Stimulated activated CD4-positive, alpha-beta T cell treated with anti-CD3 and anti-CD28 coated beads, Interleukin-12 subunit alpha, Interleukin-12 subunit beta, amount 100 ng/mL, for 24 hours (primary cell): ENCODE results near the gene ANKRD62.
"Not testable (repeated sequence)": the region's sequence is repeated elsewhere in the genome, so short reads cannot be mapped to it uniquely, and the experiment has no call there.

ENCODE experiments used
- DNase-seq, 2 experiments: peaks; one replicate each; pipeline ENCODE4 v3.0.0-alpha.2; 2020; ENCODE audit warnings: low read depth in 2 of 2

Gene ANKRD62

GRCh38 chr18:12092398-12093229, 1.0 kb upstream of the ANKRD62 start:
- DNase-seq = no peak

- DNase-seq = no peak
These were observed 4.7 kb downstream of the ANKRD62 start for GRCh38 chr18:12098374-12098773.

GRCh38 chr18:12099160-12099559, 5.5 kb downstream of the ANKRD62 start:
- DNase-seq = no peak

- DNase-seq = no peak
These were observed 7.6 kb downstream of the ANKRD62 start for GRCh38 chr18:12101266-12101665.

GRCh38 chr18:12102136-12102842, 8.6 kb downstream of the ANKRD62 start:
- DNase-seq = no peak

GRCh38 chr18:12106471-12106870, 12.8 kb downstream of the ANKRD62 start:
- no peak for DNase-seq

- no peak for DNase-seq
These were observed 16.2 kb downstream of the ANKRD62 start for GRCh38 chr18:12109836-12110235.

GRCh38 chr18:12113999-12114646, 20.5 kb downstream of the ANKRD62 start:
- DNase-seq = no peak

GRCh38 chr18:12119358-12119757, 25.7 kb downstream of the ANKRD62 start:
- no peak for DNase-seq

- DNase-seq = no peak
These were observed 27.8 kb downstream of the ANKRD62 start for GRCh38 chr18:12121175-12122042.

- DNase-seq = not testable (repeated sequence)
These were observed 28.4 kb downstream of the ANKRD62 start for GRCh38 chr18:12122043-12122389.

DNA sequence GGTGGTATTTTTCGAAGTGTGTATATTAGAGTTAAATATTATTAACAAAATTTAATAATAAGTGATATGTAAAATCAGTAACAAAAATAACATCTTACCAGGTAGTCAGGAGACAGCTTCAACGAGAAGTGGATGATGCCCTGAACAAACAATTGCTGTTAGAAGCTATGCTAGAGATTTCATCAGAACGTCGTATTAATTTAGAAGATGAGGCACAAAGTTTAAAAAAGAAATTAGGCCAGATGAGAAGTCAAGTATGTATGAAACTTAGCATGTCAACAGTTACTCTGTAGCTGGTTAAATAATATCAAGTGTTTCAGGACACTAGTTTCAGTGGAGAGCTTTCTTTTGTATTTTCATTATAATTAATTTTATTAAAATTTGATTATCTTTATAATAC, 34.0 kb downstream of the ANKRD62 start:
- not testable (repeated sequence) for DNase-seq

- not testable (repeated sequence) for DNase-seq
These were observed 45.2 kb downstream of the ANKRD62 start for GRCh38 chr18:12138831-12139230.

GRCh38 chr18:12140866-12141265, 47.2 kb downstream of the ANKRD62 start:
- DNase-seq = not testable (repeated sequence)

DNA sequence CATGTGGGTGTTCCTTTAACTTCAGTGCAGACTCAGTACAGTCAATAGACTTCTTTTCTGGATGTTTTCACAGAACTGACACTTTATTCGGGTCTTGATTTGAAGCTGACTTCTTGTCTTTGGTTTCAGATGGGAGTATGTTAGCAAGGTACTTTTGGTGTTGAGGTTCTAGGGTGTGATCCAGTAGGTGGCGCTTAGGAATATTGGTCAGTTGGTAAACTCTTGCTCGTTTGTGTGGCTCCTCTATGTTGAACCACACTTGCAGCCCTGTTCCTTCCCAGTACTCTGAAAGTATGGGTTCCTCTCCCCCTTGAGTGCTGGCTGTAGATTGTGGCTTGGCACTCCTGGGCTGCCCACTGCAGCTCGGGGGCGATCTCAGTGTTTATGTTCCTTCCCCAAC, 48.1 kb downstream of the ANKRD62 start:
- DNase-seq = not testable (repeated sequence)

DNA sequence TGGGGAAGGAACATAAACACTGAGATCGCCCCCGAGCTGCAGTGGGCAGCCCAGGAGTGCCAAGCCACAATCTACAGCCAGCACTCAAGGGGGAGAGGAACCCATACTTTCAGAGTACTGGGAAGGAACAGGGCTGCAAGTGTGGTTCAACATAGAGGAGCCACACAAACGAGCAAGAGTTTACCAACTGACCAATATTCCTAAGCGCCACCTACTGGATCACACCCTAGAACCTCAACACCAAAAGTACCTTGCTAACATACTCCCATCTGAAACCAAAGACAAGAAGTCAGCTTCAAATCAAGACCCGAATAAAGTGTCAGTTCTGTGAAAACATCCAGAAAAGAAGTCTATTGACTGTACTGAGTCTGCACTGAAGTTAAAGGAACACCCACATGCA, 55.8 kb downstream of the ANKRD62 start:
- not testable (repeated sequence) for DNase-seq

DNA sequence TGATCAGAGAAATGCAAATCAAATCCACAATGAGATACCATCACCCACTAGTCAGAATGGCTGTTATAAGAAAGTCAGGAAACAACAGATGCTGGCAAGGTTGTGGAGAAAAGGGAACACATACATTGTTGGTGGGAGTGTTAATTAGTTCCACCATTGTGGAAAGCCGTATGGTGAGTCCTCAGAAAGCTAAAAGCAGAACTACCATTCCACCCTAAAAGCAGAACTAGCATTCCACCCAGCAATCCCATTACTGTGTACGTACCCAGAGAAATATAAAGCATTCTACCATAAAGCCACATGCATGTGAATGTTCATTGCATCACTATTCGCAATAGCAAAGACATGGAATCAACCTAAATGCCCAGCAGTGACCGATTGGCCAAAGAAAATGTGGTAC, 60.7 kb downstream of the ANKRD62 start:
- no peak for DNase-seq

- no peak for DNase-seq
These were observed 62.4 kb downstream of the ANKRD62 start for GRCh38 chr18:12155996-12156395.

DNA sequence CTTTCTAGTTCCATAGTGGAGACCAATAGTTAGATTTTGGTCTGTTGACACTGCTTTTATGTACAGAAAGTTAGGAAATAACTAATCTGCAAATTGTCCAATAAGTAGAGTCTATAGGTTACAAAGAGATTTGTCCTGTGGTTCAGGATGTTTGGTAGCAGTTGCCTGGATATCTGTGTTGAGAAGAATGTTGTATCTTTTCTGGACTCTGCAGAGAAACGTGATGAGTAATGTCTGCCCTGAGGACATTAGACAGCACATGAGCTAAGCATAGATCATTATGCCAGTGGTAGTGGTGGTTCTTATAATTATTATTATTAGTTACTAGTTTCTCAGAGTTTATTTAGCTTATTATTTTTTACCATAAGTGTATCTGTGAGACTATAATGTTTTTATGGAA, 65.8 kb downstream of the ANKRD62 start:
- DNase-seq = no peak

DNA sequence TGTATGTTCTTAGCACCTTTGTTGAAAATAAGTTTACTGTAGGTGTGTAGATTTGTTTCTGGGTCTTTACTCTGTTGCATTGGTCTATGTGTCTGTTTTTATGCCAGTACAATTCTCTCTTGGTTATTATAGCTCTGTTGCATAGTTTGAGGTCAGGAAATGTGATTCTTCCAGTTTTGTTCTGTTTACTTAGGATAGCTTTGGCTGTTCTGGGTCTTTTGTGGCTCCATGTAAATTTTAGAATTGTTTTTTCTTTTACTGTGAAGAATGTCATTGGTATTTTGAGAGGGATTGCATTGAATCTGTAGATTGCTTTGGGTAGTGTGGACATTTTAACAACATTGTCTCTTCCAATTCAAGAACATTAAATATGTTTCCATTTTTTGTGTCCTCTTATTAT, 69.1 kb downstream of the ANKRD62 start:
- no peak for DNase-seq

- DNase-seq = no peak
These were observed 71.6 kb downstream of the ANKRD62 start for GRCh38 chr18:12165038-12165768.
